CMK (cell line): Measurements from ENCODE around the gene FGG.

ENCODE experiments used
- DNase-seq: peaks from one replicate; pipeline ENCODE4 v3.0.0-alpha.2; 2010; ENCODE audit warnings: low read depth

The FGG gene

GRCh38 chr4:154585369-154586018, 27.0 kb downstream of the FGG start:
- DNase-seq, result no peak

- no peak for DNase-seq
Measured at GRCh38 chr4:154584259-154584658, 28.2 kb downstream of the FGG start.

- no peak for DNase-seq
Measured at GRCh38 chr4:154583677-154584076, 28.8 kb downstream of the FGG start.

GRCh38 chr4:154583230-154583629, 29.2 kb downstream of the FGG start:
- DNase-seq, result no peak

- no peak for DNase-seq
Measured at GRCh38 chr4:154582723-154583122, 29.7 kb downstream of the FGG start.

GRCh38 chr4:154579927-154580326, 32.5 kb downstream of the FGG start:
- DNase-seq, result no peak

GRCh38 chr4:154578919-154579318, 33.5 kb downstream of the FGG start:
- no peak for DNase-seq

- DNase-seq, result no peak
Measured at GRCh38 chr4:154577324-154577723, 35.1 kb downstream of the FGG start.

GRCh38 chr4:154574311-154574710, 38.1 kb downstream of the FGG start:
- no peak for DNase-seq

- no peak for DNase-seq
Measured at GRCh38 chr4:154573190-154573870, 39.1 kb downstream of the FGG start.

- DNase-seq, result no peak
Measured at GRCh38 chr4:154569584-154569983, 42.9 kb downstream of the FGG start.

- DNase-seq, result no peak
Measured at GRCh38 chr4:154569028-154569427, 43.4 kb downstream of the FGG start.

- no peak for DNase-seq
Measured at GRCh38 chr4:154566639-154567204, 45.7 kb downstream of the FGG start.

GRCh38 chr4:154565704-154566103, 46.8 kb downstream of the FGG start:
- DNase-seq, result no peak

- DNase-seq, result no peak
Measured at GRCh38 chr4:154564311-154564710, 48.1 kb downstream of the FGG start.

GRCh38 chr4:154562697-154563254, 49.7 kb downstream of the FGG start, which contains the start of gene FGB:
Gene FGB (plus strand): TSS chr4:154563011. CDS start chr4:154563019, 8 bp downstream.
- DNase-seq, result no peak

- DNase-seq, result no peak
Measured at GRCh38 chr4:154560824-154561231, 51.6 kb downstream of the FGG start.

- DNase-seq, result no peak
Measured at GRCh38 chr4:154560419-154560801, 52.0 kb downstream of the FGG start.

GRCh38 chr4:154559494-154560418, 52.7 kb downstream of the FGG start:
- no peak for DNase-seq

- no peak for DNase-seq
Measured at GRCh38 chr4:154559141-154559493, 53.3 kb downstream of the FGG start.
